SH-SY5Y (cell line): ENCODE measurements around the gene DLG2.

Source experiments
- GATA2 ChIP-seq: IDR thresholded peaks from 2 replicates; pipeline ENCODE4 v1.6.1; 2011; ENCODE audit warnings: mild to moderate bottlenecking, low read depth, low read length
- GATA3 ChIP-seq: IDR thresholded peaks from 2 replicates; pipeline ENCODE4 v1.6.1; 2011; ENCODE audit warnings: low read depth, mild to moderate bottlenecking, low read length, moderate library complexity

GRCh38 chr11:84188521-84188920 lies 1438.6 kb downstream of the DLG2 start:
- TF ChIP-seq GATA2 = no peak
- TF ChIP-seq GATA3 = no peak
